ENCODE measurements around the gene LRRC56.
A peak's percentile ranks its signal among the peaks of the same experiment; 100 is the strongest.

Gene LRRC56

GRCh38 chr11:528166-528814 lies 9.0 kb upstream of the LRRC56 start:
- Histone ChIP-seq H3K27ac (ENCODE audit: low read depth, low read length) (no peak overlapping the region), H3K36me3 (ENCODE audit: insufficient read depth, low read length) (0 out of 2 replicates have a peak, but pooled peaks cover 3% of the 10 kb centered on the region), H3K4me3 (ENCODE audit: low read depth, low read length) (no peak overlapping the region), H2AFZ (ENCODE audit: low read length, unreplicated experiment) (no peak overlapping the region), H3K79me2 (ENCODE audit: control insufficient read depth, insufficient read depth, low read length, unreplicated experiment) (no peaks in the 10 kb centered on the region), H3K27me3 (ENCODE audit: insufficient read depth, low read length) (no peaks in the 10 kb centered on the region), H3K4me1 (ENCODE audit: control insufficient read depth, insufficient read depth, low read length, unreplicated experiment) (no peaks in the 10 kb centered on the region)

GRCh38 chr11:528815-529727 lies 8.3 kb upstream of the LRRC56 start:
- H3K27me3 ChIP-seq (ENCODE audit: insufficient read depth, low read length): no peaks in the 10 kb centered on the region
- H3K4me3 ChIP-seq (ENCODE audit: low read depth, low read length): no peak overlapping the region
- H3K36me3 ChIP-seq (ENCODE audit: insufficient read depth, low read length): 0 out of 2 replicates have a peak, but pooled peaks cover 6% of the 10 kb centered on the region
- peaks cover 7% of the 10 kb centered on the region for H3K79me2 ChIP-seq (ENCODE audit: control insufficient read depth, insufficient read depth, low read length, unreplicated experiment)
- no peaks in the 10 kb centered on the region for H3K4me1 ChIP-seq (ENCODE audit: control insufficient read depth, insufficient read depth, low read length, unreplicated experiment)
- H3K27ac ChIP-seq (ENCODE audit: low read depth, low read length): no peak overlapping the region
- H2AFZ ChIP-seq (ENCODE audit: low read length, unreplicated experiment): no peak overlapping the region

- Histone ChIP-seq H3K27ac (ENCODE audit: low read depth, low read length) (no peak overlapping the region), H3K4me1 (ENCODE audit: control insufficient read depth, insufficient read depth, low read length, unreplicated experiment) (no peaks in the 10 kb centered on the region), H3K4me3 (ENCODE audit: low read depth, low read length) (no peak overlapping the region), H3K36me3 (ENCODE audit: insufficient read depth, low read length) (0 out of 2 replicates have a peak, but pooled peaks cover 6% of the 10 kb centered on the region), H2AFZ (ENCODE audit: low read length, unreplicated experiment) (no peak overlapping the region), H3K79me2 (ENCODE audit: control insufficient read depth, insufficient read depth, low read length, unreplicated experiment) (peaks cover 15% of the 10 kb centered on the region), H3K27me3 (ENCODE audit: insufficient read depth, low read length) (no peaks in the 10 kb centered on the region)
Measured at GRCh38 chr11:529728-530411, 7.5 kb upstream of the LRRC56 start.

DNA sequence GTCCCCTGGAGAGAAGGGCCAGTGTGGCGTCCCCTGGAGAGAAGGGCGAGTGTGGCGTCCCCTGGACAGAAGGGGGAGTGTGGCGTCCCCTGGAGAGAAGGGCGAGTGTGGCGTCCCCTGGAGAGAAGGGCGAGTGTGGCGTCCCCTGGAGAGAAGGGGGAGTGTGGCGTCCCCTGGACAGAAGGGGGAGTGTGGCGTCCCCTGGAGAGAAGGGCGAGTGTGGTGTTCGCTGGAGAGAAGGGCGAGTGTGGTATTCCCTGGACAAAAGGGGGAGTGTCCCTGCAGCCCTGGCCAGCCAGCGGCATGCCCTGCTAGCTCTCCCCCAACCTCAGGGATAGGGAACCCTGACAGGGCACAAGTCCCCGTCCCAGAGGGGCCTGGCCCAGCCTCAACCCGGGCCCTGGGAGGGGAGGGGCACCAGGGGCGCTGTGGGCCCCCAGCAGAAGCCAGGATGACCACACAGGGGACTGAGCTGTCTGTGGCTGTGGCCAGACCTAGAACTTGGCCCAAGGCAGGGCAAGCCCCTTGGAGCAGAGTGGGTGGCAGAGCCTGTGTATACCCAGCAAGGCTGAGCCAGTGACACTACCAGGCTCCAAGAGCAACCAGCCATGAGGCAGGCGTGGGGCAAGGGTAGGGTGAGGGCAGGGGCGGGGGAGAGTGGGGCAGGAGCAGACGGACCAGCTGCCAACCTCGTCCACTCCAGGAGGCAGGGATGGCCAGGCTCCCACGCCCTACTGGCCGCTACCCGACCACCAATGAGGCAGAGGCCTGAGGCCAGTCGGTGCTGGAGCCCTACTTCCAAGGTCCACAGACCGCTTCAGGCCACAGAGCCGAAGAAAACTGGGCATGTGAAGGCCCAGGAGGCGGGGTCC lies 6.1 kb upstream of the LRRC56 start:
- no peaks in the 10 kb centered on the region for H3K4me1 ChIP-seq (ENCODE audit: control insufficient read depth, insufficient read depth, low read length, unreplicated experiment)
- no peak overlapping the region for H3K27ac ChIP-seq (ENCODE audit: low read depth, low read length)
- peaks cover 16% of the 10 kb centered on the region for H3K79me2 ChIP-seq (ENCODE audit: control insufficient read depth, insufficient read depth, low read length, unreplicated experiment)
- no peak overlapping the region for H3K4me3 ChIP-seq (ENCODE audit: low read depth, low read length)
- 0 out of 2 replicates have a peak, but pooled peaks cover 6% of the 10 kb centered on the region for H3K36me3 ChIP-seq (ENCODE audit: insufficient read depth, low read length)
- no peak overlapping the region for H2AFZ ChIP-seq (ENCODE audit: low read length, unreplicated experiment)
- no peaks in the 10 kb centered on the region for H3K27me3 ChIP-seq (ENCODE audit: insufficient read depth, low read length)

DNA sequence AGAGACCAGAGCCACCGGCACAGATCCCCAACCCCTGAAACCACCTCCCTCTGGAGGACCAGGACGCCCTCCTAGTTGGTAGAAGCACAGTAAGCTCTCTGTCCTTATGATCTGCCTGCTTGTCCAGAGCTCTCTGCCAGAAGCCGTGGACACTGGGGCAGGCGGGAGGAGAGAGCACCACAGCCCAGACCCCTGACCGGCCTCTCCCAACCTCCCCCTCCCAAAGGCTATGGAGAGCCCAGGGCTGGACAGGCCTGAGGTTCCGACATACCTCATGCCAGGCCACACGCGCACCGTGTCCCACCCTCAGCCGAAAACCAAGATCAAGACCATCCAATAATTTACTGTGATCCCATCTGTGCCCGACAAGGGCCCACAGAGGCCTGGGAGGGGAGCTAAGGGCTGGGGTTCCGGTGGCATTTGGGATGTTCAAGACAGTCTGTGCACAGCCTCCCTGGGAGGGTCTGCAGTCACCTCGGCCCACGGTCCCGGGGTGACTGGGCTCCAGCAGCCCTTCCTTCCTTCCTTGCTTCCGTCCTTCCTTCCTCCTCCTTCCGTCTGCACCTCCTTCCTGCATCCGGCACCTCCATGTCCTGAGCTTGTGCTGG lies 5.3 kb upstream of the LRRC56 start:
- 0 out of 2 replicates have a peak, but pooled peaks cover 6% of the 10 kb centered on the region for H3K36me3 ChIP-seq (ENCODE audit: insufficient read depth, low read length)
- no peaks in the 10 kb centered on the region for H3K27me3 ChIP-seq (ENCODE audit: insufficient read depth, low read length)

GRCh38 chr11:532527-532985 lies 4.8 kb upstream of the LRRC56 start:
- no peak overlapping the region for H3K4me3 ChIP-seq (ENCODE audit: low read depth, low read length)
- no peaks in the 10 kb centered on the region for H3K27me3 ChIP-seq (ENCODE audit: insufficient read depth, low read length)
- 0 out of 2 replicates have a peak, but pooled peaks cover 6% of the 10 kb centered on the region for H3K36me3 ChIP-seq (ENCODE audit: insufficient read depth, low read length)
- no peak overlapping the region for H2AFZ ChIP-seq (ENCODE audit: low read length, unreplicated experiment)
- H3K79me2 ChIP-seq (ENCODE audit: control insufficient read depth, insufficient read depth, low read length, unreplicated experiment): peaks cover 16% of the 10 kb centered on the region
- peaks cover 2% of the 10 kb centered on the region for H3K4me1 ChIP-seq (ENCODE audit: control insufficient read depth, insufficient read depth, low read length, unreplicated experiment)
- H3K27ac ChIP-seq (ENCODE audit: low read depth, low read length): no peak overlapping the region

More for the DNA sequence above, 5.3 kb upstream of the LRRC56 start:
- H3K79me2 ChIP-seq (ENCODE audit: control insufficient read depth, insufficient read depth, low read length, unreplicated experiment): peaks cover 16% of the 10 kb centered on the region
- H3K27ac ChIP-seq (ENCODE audit: low read depth, low read length): no peak overlapping the region
- no peaks in the 10 kb centered on the region for H3K4me1 ChIP-seq (ENCODE audit: control insufficient read depth, insufficient read depth, low read length, unreplicated experiment)
- H3K4me3 ChIP-seq (ENCODE audit: low read depth, low read length): no peak overlapping the region
- H2AFZ ChIP-seq (ENCODE audit: low read length, unreplicated experiment): no peak overlapping the region

- Histone ChIP-seq H3K4me3 (ENCODE audit: low read depth, low read length) (no peak overlapping the region), H3K79me2 (ENCODE audit: control insufficient read depth, insufficient read depth, low read length, unreplicated experiment) (peaks cover 16% of the 10 kb centered on the region), H2AFZ (ENCODE audit: low read length, unreplicated experiment) (no peak overlapping the region), H3K36me3 (ENCODE audit: insufficient read depth, low read length) (0 out of 2 replicates have a peak, but pooled peaks cover 6% of the 10 kb centered on the region), H3K4me1 (ENCODE audit: control insufficient read depth, insufficient read depth, low read length, unreplicated experiment) (peaks cover 7% of the 10 kb centered on the region), H3K27me3 (ENCODE audit: insufficient read depth, low read length) (no peaks in the 10 kb centered on the region), H3K27ac (ENCODE audit: low read depth, low read length) (no peak overlapping the region)
Measured at GRCh38 chr11:532986-533585, 4.2 kb upstream of the LRRC56 start.

DNA sequence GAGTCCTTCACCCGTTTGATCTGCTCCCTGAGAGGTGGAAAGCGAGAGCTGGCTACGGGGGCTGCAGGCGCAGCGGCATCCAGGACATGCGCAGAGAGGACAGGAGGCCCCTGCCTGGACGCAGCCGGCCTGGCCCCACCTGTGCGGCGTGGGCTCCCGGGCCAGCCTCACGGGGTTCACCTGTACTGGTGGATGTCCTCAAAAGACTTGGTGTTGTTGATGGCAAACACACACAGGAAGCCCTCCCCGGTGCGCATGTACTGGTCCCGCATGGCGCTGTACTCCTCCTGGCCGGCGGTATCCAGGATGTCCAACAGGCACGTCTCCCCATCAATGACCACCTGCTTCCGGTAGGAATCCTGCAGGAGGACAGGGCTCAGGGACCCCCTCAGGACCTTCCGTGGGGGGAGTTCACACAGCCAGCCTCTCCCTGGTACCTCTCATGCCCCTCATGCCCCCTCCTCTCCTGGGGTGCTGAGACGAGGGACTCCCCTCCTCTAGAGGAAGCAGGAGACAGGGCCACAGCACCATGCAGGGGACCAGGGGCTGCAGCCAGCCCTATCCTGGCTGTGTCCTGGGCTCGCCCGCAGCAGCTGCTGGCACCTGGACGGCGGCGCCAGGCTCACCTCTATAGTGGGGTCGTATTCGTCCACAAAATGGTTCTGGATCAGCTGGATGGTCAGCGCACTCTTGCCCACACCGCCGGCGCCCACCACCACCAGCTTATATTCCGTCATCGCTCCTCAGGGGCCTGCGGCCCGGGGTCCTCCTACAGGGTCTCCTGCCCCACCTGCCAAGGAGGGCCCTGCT lies 3.5 kb upstream of the LRRC56 start:
- H2AFZ ChIP-seq (ENCODE audit: low read length, unreplicated experiment): no peak overlapping the region
- H3K36me3 ChIP-seq (ENCODE audit: insufficient read depth, low read length): 0 out of 2 replicates have a peak, but pooled peaks cover 6% of the 10 kb centered on the region
- peak overlapping the region; percentile 90 for H3K4me3 ChIP-seq (ENCODE audit: low read depth, low read length)
- peaks cover 7% of the 10 kb centered on the region for H3K4me1 ChIP-seq (ENCODE audit: control insufficient read depth, insufficient read depth, low read length, unreplicated experiment)
- no peak overlapping the region for H3K27ac ChIP-seq (ENCODE audit: low read depth, low read length)
- H3K79me2 ChIP-seq (ENCODE audit: control insufficient read depth, insufficient read depth, low read length, unreplicated experiment): peaks cover 16% of the 10 kb centered on the region
- H3K27me3 ChIP-seq (ENCODE audit: insufficient read depth, low read length): no peaks in the 10 kb centered on the region

All from ACC112 (cell line).